Measurements from ENCODE around the gene TIGD6.

The TIGD6 gene

GRCh38 chr5:149961186-149961685 is 39.2 kb downstream of the TIGD6 start:
- no peaks in the 10 kb centered on the region for H3K9me3 ChIP-seq (ENCODE audit: control insufficient read depth, insufficient read depth, low read length)
- no peak overlapping the region for H3K27ac ChIP-seq (ENCODE audit: low read depth, low read length)
- peak overlapping the region; percentile 79 for H3K4me3 ChIP-seq (ENCODE audit: low read length)
- H3K9me2 ChIP-seq (replicated peaks; ENCODE audit: control insufficient read depth, low read length): no peaks in the 10 kb centered on the region
- peak overlapping the region; percentile 81 for H3K4me2 ChIP-seq (ENCODE audit: low read length)
- no peak for TF ChIP-seq EZH2phosphoT487 (IDR thresholded peaks at IDR 0.05; ENCODE audit: borderline replicate concordance, low read length)
- no peak for TF ChIP-seq CTCF (IDR thresholded peaks at IDR 0.05; ENCODE audit: low read depth, low read length, poor library complexity, severe bottlenecking)
- H3K36me3 ChIP-seq (ENCODE audit: control insufficient read depth, low read length): no peaks in the 10 kb centered on the region
- no peaks in the 10 kb centered on the region for H3K27me3 ChIP-seq (ENCODE audit: control insufficient read depth, low read length)
- H3F3A ChIP-seq (ENCODE audit: control insufficient read depth, insufficient read depth): peaks cover 5% of the 10 kb centered on the region; the same call in 1 of the 2 replicates
- peaks cover 24% of the 10 kb centered on the region for H3K4me1 ChIP-seq (ENCODE audit: control insufficient read depth, low read length)
- H3K79me2 ChIP-seq (ENCODE audit: control insufficient read depth, low read length): no peaks in the 10 kb centered on the region
- no peaks in the 10 kb centered on the region for H4K20me1 ChIP-seq (ENCODE audit: control insufficient read depth, insufficient read depth, low read depth, low read length)

GRCh38 chr5:149960272-149961185 is 39.9 kb downstream of the TIGD6 start, which contains the start of gene SLC26A2:
Gene SLC26A2 (plus strand): TSS chr5:149960758. CDS start chr5:149977653, 16,895 bp downstream.
- Histone ChIP-seq H3K79me2 (ENCODE audit: control insufficient read depth, low read length) (no peaks in the 10 kb centered on the region), H3K4me2 (ENCODE audit: low read length) (peak within 1 kb of the TSS; percentile 81), H3F3A (ENCODE audit: control insufficient read depth, insufficient read depth) (peaks cover 5% of the 10 kb centered on the region; the same call in 1 of the 2 replicates), H3K4me3 (ENCODE audit: low read length) (peak within 1 kb of the TSS; percentile 79), H4K20me1 (ENCODE audit: control insufficient read depth, insufficient read depth, low read depth, low read length) (no peaks in the 10 kb centered on the region), H3K4me1 (ENCODE audit: control insufficient read depth, low read length) (peaks cover 24% of the 10 kb centered on the region), H3K36me3 (ENCODE audit: control insufficient read depth, low read length) (no peaks in the 10 kb centered on the region), H3K9me2 (replicated peaks; ENCODE audit: control insufficient read depth, low read length) (no peaks in the 10 kb centered on the region), H3K27ac (ENCODE audit: low read depth, low read length) (peak within 1 kb of the TSS; percentile 20; the same call in 1 of the 2 replicates), H3K9me3 (ENCODE audit: control insufficient read depth, insufficient read depth, low read length) (no peaks in the 10 kb centered on the region), H3K27me3 (ENCODE audit: control insufficient read depth, low read length) (no peaks in the 10 kb centered on the region)
- TF ChIP-seq CTCF (IDR thresholded peaks at IDR 0.05; ENCODE audit: low read depth, low read length, poor library complexity, severe bottlenecking) (no peak), EZH2phosphoT487 (IDR thresholded peaks at IDR 0.05; ENCODE audit: borderline replicate concordance, low read length) (no peak)

- peak overlapping the region; percentile 79 for H3K4me3 ChIP-seq (ENCODE audit: low read length)
- H3K27me3 ChIP-seq (ENCODE audit: control insufficient read depth, low read length): no peaks in the 10 kb centered on the region
- no peaks in the 10 kb centered on the region for H3K9me2 ChIP-seq (replicated peaks; ENCODE audit: control insufficient read depth, low read length)
- no peak for TF ChIP-seq EZH2phosphoT487 (IDR thresholded peaks at IDR 0.05; ENCODE audit: borderline replicate concordance, low read length)
- TF ChIP-seq CTCF (IDR thresholded peaks at IDR 0.05; ENCODE audit: low read depth, low read length, poor library complexity, severe bottlenecking): peak; percentile 93
- H3K9me3 ChIP-seq (ENCODE audit: control insufficient read depth, insufficient read depth, low read length): no peaks in the 10 kb centered on the region
- peaks cover 24% of the 10 kb centered on the region for H3K4me1 ChIP-seq (ENCODE audit: control insufficient read depth, low read length)
- no peaks in the 10 kb centered on the region for H4K20me1 ChIP-seq (ENCODE audit: control insufficient read depth, insufficient read depth, low read depth, low read length)
- no peaks in the 10 kb centered on the region for H3K79me2 ChIP-seq (ENCODE audit: control insufficient read depth, low read length)
- H3K36me3 ChIP-seq (ENCODE audit: control insufficient read depth, low read length): no peaks in the 10 kb centered on the region
- 0 out of 2 replicates have a peak overlapping the region, but pooled peaks have one; percentile 20 for H3K27ac ChIP-seq (ENCODE audit: low read depth, low read length)
- peaks cover 5% of the 10 kb centered on the region; the same call in 1 of the 2 replicates for H3F3A ChIP-seq (ENCODE audit: control insufficient read depth, insufficient read depth)
- H3K4me2 ChIP-seq (ENCODE audit: low read length): peak overlapping the region; percentile 81
Observed at GRCh38 chr5:149959406-149960236, 40.8 kb downstream of the TIGD6 start.

Data from DOHH2 (cell line).